Ammon's horn (tissue), 1 donor: ENCODE data around the gene TMEM139.
"Not testable (repeated sequence)": the region's sequence is repeated elsewhere in the genome, so short reads cannot be mapped to it uniquely, and the experiment has no call there.

ENCODE experiments used
- DNase-seq: peaks from one replicate; pipeline ENCODE4 v3.0.0-alpha.2; 2016; ENCODE audit warnings: low spot score

Gene TMEM139

DNA sequence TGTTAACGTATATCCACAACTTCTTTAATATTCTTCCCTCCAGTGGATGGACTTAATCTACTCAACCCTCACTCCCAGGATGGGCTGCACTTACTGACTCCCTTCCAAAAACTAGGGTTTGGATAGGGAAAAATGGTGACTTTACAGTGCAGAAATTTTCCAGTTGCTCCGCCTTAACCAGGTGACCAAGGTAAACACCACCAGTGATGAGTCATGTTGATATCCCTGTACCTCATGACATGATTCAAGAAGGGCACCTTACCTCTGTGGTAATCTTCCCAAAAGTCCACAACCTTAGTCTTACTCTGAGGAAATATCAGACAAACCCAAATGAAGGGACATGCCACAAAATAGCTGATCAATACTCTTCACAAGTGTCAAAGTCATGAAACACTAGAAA lies 25.0 kb upstream of the TMEM139 start:
- DNase-seq: no peak

DNA sequence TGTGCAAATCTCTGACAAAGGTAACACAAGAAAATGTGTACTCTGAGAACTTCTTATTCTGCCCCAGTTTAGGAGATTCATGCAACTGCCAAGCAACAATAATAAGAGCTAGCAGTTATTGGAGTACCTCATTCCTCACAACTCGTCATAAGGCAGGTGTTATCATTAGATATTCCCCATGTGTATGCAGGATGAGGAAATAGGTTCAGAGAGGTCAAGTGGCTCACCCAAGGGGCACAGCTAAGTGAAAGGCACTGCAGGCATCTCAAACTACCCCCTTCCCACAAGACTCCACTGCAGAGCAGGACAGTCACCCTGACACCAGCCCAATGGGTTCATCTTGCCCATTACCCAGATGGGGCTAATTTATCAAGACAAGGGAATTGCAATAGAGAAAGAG lies 22.9 kb upstream of the TMEM139 start:
- DNase-seq: no peak

DNA sequence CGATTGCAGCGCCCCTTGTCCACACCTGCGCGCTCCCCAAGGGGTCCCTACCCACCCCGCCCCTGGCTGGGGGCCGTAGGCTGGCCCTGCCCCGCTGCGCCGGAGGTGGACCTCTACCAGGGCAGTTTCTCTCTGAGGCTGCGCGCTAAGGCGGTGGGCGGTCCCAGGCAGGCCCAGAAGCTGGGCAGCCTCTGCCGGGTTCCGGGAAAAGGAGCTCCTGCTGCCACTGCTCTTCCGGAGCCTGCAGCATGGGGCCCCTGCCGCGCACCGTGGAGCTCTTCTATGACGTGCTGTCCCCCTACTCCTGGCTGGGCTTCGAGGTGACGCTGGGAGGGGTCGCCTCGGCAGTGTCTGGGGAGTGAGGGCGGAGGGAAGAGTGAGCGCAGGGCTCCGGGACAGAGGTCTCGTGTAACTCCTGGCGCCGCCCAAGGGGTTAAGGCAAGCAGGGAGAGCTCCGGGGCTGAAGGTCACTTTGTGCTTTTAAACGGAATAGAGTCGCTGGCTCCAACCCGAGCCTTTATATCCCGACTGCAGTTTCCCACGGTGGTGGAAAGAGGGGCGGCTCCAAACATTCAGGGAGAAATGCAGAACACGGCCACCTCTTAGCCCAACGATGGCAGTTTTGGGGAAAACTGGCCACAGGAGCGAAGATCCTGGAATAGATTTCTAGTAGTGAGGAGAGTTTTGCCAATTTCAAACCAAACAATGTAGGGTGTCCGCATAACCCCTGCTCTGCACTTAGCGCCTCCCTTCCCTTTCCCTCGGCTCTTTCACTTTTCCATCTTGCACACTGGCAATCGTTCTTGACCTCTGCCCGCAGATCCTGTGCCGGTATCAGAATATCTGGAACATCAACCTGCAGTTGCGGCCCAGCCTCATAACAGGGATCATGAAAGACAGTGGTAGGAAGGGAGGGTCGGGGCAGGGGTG lies 21.2 kb upstream of the TMEM139 start, which contains the start of gene GSTK1:
Gene GSTK1 (plus strand): TSS at position 176 of the 930 bp plus-strand sequence. CDS start 73 bp downstream, at position 249.
- peak; percentile 92 for DNase-seq

DNA sequence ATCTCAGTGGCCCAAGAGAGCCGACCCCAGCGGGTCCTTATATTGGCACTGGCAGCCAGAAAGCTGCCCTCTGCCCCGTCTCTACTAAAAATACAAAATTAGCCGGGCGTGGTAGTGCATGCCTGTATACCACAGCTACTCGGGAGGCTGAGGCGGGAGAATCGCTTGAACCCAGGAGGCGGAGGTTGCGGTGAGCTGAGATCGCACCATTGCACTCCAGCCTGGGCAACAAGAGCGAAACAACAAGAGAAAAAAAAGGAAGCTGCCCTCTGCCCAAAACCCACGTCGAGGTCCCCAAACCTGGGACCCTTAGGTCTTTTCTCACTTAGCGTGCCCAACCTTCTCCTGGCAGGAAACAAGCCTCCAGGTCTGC lies 20.6 kb upstream of the TMEM139 start:
- not testable (repeated sequence) for DNase-seq

DNA sequence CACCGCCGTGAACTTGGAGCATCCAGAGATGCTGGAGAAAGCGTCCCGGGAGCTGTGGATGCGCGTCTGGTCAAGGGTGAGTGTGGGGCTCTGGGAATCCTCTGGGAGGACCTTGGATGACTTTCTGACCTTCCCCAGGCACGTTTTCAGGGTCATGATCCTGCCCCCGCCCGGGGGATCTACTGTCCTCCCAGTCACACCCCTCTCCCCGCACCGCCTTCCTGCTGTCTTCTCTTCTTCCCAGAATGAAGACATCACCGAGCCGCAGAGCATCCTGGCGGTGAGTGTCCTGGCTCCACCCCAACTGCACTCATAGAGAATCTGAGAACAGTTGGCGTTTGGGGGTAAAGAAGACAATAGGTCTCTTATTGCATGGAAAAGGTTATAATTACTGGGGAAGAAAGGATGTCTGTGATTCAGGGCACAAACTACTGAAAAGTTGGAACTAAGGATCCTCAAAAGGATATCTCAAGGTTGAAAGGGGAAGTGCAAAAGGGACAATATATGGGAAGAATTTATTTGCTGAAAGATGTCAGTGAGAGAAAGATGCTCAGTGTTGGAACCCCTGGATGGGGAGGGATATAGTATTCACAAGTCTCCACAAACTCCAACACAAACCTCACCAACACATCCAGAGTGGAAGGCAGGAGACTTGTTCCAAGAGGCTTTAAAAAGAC lies 19.6 kb upstream of the TMEM139 start:
- no peak for DNase-seq

DNA sequence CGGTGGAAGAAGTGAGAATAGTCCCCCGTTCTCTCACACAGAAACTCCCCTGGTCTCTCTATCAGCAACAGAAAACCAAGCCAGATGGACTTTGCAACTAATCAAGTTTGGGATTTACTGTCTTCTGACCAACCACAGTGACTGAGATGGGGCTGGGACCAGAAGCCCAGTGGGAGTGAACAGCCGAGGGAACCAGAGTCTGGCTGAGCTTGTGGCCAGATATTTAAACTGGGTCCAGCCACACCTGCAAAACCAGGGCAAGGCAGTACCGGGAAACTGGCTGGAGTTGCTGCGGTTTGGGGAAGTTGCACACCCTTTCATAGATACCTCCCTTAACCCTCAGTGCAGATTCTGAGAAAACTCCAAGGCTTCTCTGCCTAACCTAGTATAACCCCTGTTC lies 15.5 kb upstream of the TMEM139 start:
- no peak for DNase-seq

DNA sequence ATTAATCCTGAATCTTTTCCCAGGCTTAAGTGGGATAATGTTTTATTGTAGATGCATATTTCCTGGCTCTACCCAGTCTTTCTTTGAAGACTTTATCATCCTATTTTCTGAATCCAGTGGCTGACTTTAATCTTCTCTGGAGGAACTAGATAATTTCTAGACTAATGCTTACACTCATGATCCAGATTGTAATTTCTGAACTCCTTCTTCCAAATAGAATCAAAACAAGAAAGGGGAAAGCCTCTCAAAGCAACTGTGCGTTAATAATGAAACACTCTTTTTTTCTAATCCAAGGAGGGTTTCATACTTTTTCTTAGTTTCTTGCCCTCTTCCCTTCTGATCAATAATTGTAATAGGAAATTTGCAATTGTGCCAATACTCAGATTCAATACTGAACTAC lies 13.5 kb upstream of the TMEM139 start:
- no peak for DNase-seq

DNA sequence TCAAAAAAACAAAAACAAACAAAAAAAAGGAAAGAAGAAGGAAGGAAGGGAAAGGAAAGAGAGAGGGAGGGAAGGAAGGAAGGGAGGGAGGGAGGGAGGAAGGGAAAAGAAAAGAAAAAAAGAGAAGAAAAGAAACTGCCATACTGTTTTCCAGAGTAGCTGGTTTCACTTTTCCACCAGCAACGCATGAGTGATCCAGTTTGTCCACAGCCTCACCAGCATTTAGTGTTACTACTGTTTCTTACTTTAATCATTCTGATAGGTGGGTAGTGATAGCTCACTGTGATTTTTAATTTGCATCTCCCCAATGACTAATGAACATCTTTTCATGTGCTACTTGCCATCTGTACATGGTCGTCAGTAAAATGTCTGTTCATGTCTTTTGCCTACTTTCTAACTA lies 11.9 kb upstream of the TMEM139 start:
- no peak for DNase-seq

DNA sequence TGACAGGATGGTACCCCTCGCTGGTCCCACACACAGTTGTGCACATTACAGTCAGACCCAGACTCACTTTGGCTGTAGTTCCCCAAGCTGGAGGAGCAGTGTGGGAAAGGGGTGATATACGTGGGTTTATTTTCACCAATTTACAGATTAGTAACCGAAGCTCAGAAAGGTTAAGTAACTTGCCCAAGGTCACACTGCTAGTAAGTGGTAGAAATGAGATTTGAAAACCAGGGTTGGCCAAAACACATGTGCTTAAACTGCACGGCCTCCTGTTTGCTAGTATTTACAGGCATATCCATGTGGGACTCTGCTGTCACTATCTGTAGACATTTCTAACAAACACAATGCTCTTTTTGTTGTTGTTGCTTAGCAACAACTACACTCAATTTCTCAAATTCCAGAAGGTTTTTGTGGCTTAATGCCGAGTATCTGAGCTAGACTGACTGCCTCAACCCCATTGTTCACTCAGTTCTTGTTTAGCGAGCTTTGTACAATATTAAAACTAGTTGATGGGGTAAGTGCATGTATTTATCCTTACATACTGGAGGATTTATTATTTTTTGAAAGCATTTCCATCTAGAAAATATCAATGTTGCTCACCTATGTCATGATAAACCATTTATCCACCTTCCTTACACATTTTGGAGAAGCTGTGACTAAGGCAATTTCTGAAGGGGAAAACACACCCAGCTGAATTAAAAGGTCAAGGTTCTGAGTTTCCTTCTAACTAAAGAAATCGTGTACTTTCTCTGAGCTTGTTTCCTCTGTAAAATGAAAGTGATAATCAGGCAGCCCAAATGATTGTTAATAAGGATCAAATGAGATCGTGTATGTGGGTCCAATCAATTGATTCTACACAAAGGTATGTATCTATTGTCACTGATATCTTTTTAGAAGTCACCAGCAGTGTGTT lies 5.3 kb upstream of the TMEM139 start:
- DNase-seq: peak; percentile 91

DNA sequence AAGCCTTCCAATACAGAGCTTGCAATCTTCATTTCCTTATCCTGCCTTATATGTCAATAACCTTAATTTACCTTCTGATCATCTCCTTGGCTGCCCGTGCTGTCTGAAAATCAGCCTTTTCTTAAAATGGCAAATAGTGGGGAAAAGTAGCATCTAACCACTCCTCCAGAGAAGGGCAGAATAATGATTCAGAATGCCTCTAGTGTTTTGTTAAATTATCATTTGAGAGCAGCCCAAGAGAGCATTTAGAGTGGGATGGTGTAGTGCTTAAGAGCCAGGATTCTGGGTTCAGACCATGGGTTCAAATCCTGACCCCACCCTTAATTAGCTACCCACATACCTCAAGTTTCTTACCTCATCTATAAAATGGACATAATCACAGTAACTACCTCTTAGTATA lies 4.6 kb upstream of the TMEM139 start:
- no peak for DNase-seq

DNA sequence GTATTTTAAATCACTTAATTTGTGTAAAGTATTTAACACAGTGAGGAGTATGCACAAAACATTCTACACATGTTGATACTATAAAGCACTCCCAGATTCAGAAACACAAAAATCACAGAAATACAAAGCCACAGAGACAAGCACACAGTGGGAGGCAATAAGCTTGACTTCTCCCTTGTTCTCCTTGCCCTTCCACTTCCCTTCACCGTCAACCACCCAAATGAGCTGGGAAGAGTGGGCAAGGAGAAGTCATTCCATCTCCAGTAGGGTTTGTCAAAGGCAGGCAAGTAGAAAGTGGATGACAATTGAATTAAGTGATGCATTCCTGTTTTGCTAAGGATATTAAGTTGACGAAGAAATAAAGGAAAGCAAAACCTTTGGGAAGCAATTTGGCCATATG lies 4.2 kb upstream of the TMEM139 start:
- no peak for DNase-seq

DNA sequence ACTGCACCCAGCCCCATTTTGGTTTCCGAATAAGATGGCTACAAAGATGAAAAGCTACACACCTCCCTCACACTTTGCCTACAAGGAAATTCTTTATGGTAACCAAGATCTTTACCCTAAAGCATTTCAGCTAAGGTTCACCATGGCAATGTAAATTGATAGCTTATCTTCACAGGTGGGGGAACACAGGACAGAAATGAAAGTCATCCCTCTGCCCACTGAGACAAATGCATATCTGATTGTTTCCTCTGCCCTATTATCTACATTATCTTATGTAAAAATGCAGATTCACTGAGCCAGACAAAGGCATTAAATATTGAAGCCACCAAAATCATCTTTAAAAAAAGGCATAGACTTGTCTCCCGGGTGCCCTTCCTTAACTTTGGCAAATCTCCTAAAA lies 3.2 kb upstream of the TMEM139 start:
- DNase-seq: no peak

DNA sequence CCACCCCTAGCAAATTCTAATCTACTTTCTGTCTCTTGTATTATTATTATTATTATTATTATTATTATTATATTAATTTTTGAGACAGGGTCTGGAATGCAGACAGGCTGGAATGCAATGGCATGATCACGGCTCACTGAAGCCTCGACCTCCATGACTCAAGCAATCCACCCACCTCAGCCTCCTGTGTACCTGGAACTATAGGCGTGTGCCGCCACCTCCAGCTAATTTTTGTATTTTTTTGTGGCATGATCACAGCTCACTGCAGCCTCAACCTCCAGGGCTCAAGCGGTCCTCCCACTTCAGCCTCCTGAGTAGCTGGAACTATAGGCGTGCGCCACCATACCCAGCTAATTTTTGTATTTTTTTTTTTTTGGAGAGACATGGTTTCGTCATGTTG lies 2.6 kb upstream of the TMEM139 start:
- no peak for DNase-seq

DNA sequence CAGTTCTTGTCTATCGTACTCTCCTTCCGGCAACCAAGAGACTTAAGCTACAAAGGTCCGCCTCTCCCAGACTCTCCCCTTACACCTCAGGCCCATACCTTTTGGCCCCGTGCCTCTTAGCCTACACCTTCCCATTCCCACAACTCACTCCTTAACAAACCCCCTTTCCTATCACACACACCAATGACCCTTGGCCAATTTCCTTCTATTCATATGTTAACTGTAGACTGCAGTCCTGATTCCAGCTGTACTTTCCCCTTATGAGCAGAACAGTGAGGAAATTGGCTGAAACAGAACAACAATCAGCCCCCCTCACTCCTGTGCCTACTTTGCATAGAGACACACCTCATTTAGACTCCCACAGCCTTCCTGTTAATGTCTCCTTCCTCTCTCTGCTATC lies 1.4 kb upstream of the TMEM139 start:
- DNase-seq: no peak

DNA sequence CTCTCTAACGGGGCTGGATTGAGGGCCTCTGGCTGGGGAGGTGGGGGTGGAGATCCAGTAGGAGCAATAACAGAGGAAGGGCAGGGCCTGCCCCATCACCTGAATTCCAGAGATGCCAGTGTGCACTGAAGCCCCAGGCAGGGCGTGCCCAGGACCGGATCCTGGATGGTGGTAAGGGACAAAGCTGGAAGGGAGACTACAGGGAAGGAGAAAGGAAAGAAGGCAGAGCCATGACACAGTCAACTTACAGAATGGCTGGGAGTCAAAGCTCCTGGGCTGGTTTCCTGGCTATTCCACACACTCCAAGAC lies 666 bp downstream of the TMEM139 start:
- DNase-seq: no peak

DNA sequence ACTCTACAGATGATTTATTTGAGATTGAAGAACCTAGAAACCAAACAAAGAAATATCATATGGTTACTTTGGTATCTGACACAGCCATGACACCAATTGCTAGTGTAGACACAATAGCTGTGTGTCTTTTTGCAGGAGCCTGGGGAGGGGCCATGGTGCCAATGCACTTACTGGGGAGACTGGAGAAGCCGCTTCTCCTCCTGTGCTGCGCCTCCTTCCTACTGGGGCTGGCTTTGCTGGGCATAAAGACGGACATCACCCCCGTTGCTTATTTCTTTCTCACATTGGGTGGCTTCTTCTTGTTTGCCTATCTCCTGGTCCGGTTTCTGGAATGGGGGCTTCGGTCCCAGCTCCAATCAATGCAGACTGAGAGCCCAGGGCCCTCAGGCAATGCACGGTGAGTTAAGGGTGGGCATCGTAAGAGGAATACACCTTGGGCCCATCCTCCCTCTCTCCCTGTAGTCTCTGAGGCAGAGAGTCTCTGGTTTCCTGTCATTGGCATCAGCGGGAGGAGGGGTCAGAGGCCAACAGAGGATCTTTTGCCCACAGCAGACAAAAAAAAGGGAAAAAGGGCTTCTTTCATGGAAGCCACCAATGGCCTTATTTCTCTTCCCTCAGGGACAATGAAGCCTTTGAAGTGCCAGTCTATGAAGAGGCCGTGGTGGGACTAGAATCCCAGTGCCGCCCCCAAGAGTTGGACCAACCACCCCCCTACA lies 1.2 kb downstream of the TMEM139 start:
- DNase-seq: peak; percentile 85

DNA sequence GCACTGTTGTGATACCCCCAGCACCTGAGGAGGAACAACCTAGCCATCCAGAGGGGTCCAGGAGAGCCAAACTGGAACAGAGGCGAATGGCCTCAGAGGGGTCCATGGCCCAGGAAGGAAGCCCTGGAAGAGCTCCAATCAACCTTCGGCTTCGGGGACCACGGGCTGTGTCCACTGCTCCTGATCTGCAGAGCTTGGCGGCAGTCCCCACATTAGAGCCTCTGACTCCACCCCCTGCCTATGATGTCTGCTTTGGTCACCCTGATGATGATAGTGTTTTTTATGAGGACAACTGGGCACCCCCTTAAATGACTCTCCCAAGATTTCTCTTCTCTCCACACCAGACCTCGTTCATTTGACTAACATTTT lies 1.7 kb downstream of the TMEM139 start:
- DNase-seq: peak; percentile 63

DNA sequence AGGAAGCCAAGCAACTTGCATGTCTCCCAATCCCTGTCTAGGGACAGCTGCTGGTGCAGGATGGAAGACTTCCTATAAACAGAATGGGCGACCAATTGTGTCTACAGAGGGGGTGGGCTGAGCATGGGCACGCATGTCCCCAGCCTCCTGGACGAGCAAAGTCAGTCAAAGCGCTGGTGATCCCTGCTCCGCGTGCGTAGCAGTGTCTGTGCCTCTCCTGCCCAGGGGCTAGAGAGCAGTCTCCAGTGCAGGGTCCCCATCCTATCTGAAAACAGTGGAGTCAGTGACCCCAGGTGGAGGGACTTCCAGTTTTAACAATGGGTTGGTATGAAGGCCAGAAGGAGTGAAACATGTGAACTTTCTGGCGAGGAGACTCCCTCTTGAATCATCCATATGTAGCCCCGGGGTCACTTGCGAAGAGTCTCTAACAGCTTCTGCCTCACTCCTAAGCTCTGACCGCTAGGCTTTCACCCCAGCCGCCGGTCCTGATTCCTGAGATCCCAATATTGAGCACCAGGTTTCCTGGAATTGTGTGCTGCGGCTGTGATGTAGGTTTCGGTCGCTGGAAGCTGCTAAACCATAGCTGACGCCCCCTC lies 2.7 kb downstream of the TMEM139 start:
- no peak for DNase-seq

DNA sequence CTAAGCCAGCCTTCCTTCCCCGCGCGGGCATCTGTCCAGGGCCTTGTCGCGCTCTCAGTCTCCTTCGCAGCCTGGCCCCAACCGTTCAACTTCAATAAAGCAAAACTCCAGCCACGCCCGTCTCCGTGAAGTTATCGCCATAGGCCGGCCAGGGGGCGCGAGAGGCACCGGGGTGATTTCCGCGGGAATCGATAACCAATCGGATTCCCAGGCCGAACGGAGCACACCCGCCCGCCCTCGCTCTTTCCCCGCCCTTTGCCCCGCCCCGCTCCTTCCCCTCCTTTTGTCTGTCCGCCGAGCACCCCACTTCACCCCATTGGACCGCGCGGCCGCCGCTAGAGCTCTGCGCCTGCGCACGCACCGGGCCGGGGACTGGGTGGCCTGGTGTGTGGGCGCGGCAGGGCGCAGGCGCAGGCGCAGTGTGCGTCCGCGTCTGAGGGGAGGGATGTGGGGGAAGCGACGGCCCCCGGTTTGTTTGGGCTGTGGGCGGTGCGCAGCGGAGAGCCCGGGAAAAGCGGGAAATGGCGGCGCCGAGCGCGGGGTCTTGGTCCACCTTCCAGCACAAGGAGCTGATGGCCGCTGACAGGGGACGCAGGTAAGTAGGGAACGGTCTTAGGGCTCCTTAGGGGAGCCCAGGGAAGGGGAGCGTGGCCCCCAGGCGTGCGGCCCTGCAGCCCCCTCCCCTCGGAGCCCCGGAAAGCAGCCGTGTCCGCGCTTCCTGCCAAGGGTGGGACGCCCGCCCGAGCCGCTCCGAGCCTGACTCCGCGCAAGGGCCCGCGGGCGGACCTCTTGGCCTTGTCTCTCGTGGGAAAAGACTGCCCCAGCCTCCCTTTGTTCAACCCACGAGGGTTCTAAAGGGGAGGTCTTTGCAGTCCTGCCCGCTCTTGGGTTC lies 3.4 kb downstream of the TMEM139 start, which contains the start of gene CASP2:
Gene CASP2 (plus strand): TSS at position 417 of the 892 bp plus-strand sequence. CDS start 105 bp downstream, at position 522.
- DNase-seq: peak; percentile 98

DNA sequence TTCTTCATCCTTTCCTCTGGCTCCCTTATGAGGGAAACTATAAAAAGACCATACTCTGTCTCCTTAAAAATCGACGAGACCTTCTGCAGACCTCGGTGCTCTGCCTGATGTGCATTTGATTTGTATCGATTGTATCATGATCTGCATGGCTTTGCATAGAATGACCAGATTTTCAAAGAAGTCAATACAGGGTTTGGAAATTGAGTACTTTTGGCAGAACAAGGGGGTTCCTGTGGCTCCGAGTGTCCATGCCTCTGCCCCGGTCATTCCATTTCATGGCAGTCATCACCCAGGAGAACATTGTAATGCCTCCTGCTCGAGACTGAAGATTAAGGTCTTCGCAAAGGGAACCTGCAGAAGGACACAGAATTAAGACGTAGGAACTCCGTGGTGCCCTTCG lies 4.1 kb downstream of the TMEM139 start:
- DNase-seq: no peak
